H1 (cell line): ENCODE data around the gene RNF10. TPM values are rescaled to one million over a fixed set of nuclear protein-coding genes. Genes with fewer than 3 reads are reported as not detected.

ENCODE experiments used
- CTCF ChIA-PET: fragments of 300-600 bp; sonication (Branson Sonifier 250); formaldehyde crosslinking; loops from one replicate; lab custom pipeline; 2021; ENCODE audit not compliant: partially characterized antibody; lab: Charles Lee
- POLR2A ChIA-PET: fragments of 300-600 bp; sonication (Branson Sonifier 250); formaldehyde crosslinking; loops from one replicate; lab custom pipeline; 2021; ENCODE audit warnings: inconsistent platforms; ENCODE audit not compliant: partially characterized antibody; lab: Charles Lee
- DNase-seq, 2 experiments: peaks; one replicate each; pipeline versions ENCODE4 v3.0.0 to v3.0.0-alpha.2; 2010 to 2022; ENCODE audit warnings: low spot score in 2 of 2, low read depth in 1 of 2, mixed read lengths in 1 of 2
- FAIRE-seq: peaks from 2 replicates; lab custom pipeline; 2011; peaks lifted over from hg19 to GRCh38; lab: Jason Lieb, UNC
- H2AFZ ChIP-seq: 2 replicates; pipeline ENCODE4 v1.8.1; 2012; ENCODE audit warnings: low read length, inconsistent platforms
- H2AK5ac ChIP-seq: 2 replicates; pipeline ENCODE4 v1.6.1; 2013; ENCODE audit warnings: low read depth, low read length
- H2BK120ac ChIP-seq: replicated peaks from 2 replicates; pipeline ENCODE3; 2013; ENCODE audit warnings: low read depth, low read length, inconsistent platforms
- H2BK12ac ChIP-seq: 2 replicates; pipeline ENCODE4 v1.6.1; 2013; ENCODE audit warnings: low read depth, low read length
- H2BK15ac ChIP-seq: 2 replicates; pipeline ENCODE4 v1.6.1; 2013; ENCODE audit warnings: low read length
- H2BK20ac ChIP-seq: 2 replicates; pipeline ENCODE4 v1.6.1; 2013; ENCODE audit warnings: low read length
- H2BK5ac ChIP-seq: 2 replicates; pipeline ENCODE4 v1.6.1; 2013; ENCODE audit warnings: low read depth, low read length
- H3K14ac ChIP-seq: 2 replicates; pipeline ENCODE4 v1.6.1; 2013; ENCODE audit warnings: inconsistent platforms; ENCODE audit not compliant: insufficient read length
- H3K18ac ChIP-seq: 2 replicates; pipeline ENCODE4 v1.6.1; 2013; ENCODE audit warnings: low read length; ENCODE audit errors: extremely low read depth
- H3K23ac ChIP-seq: 2 replicates; pipeline ENCODE4 v1.6.1; 2013; ENCODE audit warnings: inconsistent platforms; ENCODE audit not compliant: insufficient read length
- H3K23me2 ChIP-seq: 2 replicates; pipeline ENCODE4 v1.6.1; 2013; ENCODE audit warnings: low read depth, low read length
- H3K27ac ChIP-seq: 2 replicates; pipeline ENCODE4 v1.6.1; 2011; ENCODE audit warnings: low read depth, low read length, inconsistent platforms
- H3K27me3 ChIP-seq, 4 experiments: replicated peaks in 1 of 4; 1 replicate in 1 of 4; 2 replicates in 3 of 4; pipeline versions ENCODE4 v1.6.1 to v1.8.1; 2011 to 2013; ENCODE audit warnings: low read length in 3 of 4, mild to moderate bottlenecking in 3 of 4, inconsistent platforms in 2 of 4, mixed read lengths in 2 of 4, moderate library complexity in 1 of 4; ENCODE audit not compliant: control insufficient read depth in 3 of 4, insufficient read depth in 3 of 4; ENCODE audit errors: extremely low read depth in 1 of 4
- H3K36me3 ChIP-seq, 4 experiments: 2 replicates each; pipeline versions ENCODE4 v1.6.1 to v1.8.1; 2011 to 2013; ENCODE audit warnings: mild to moderate bottlenecking in 4 of 4, low read length in 3 of 4, moderate library complexity in 2 of 4, control low read depth in 1 of 4, inconsistent platforms in 1 of 4; ENCODE audit not compliant: insufficient read depth in 4 of 4, control insufficient read depth in 2 of 4
- H3K4ac ChIP-seq: replicated peaks from 2 replicates; pipeline ENCODE3; 2013; ENCODE audit warnings: low read length, low read depth, mixed read lengths, inconsistent platforms; ENCODE audit not compliant: insufficient read length
- H3K4me1 ChIP-seq, 4 experiments: replicated peaks in 1 of 4; 1 replicate in 1 of 4; 2 replicates in 3 of 4; pipeline versions ENCODE4 v1.6.1 to v1.8.1; 2011 to 2013; ENCODE audit warnings: low read length in 3 of 4, inconsistent platforms in 2 of 4, mixed read lengths in 1 of 4; ENCODE audit not compliant: insufficient read depth in 4 of 4, control insufficient read depth in 3 of 4
- H3K4me2 ChIP-seq, 2 experiments: 2 replicates each; pipeline versions ENCODE4 v1.6.1 to v1.8.1; 2011 to 2013; ENCODE audit warnings: low read depth in 2 of 2, low read length in 2 of 2, control low read depth in 1 of 2, inconsistent platforms in 1 of 2, mild to moderate bottlenecking in 1 of 2; ENCODE audit not compliant: insufficient read depth in 1 of 2
- H3K4me3 ChIP-seq, 4 experiments: fragments of 200-600, 300-600 bp in 1 of 4; sonication (generic), shearing (Covaris generic), sonication (Bioruptor Twin) in 1 of 4; 2 replicates each; pipeline versions ENCODE4 v1.5.1 to v1.8.1; 2011 to 2016; ENCODE audit warnings: low read length in 4 of 4, low read depth in 3 of 4, control low read depth in 2 of 4, inconsistent platforms in 2 of 4, mild to moderate bottlenecking in 2 of 4, mixed read lengths in 1 of 4, moderate library complexity in 1 of 4; ENCODE audit not compliant: insufficient read depth in 2 of 4; ENCODE audit errors: extremely low read depth in 1 of 4
- H3K56ac ChIP-seq: replicated peaks from 2 replicates; pipeline ENCODE3; 2013; ENCODE audit warnings: low read depth, mild to moderate bottlenecking, mixed read lengths, low read length, inconsistent platforms; ENCODE audit not compliant: insufficient read length
- H3K79me1 ChIP-seq: 2 replicates; pipeline ENCODE4 v1.6.1; 2013; ENCODE audit warnings: low read depth, low read length, control low read depth
- H3K79me2 ChIP-seq, 2 experiments: 2 replicates each; pipeline versions ENCODE4 v1.6.1 to v1.8.1; 2012 to 2013; ENCODE audit warnings: low read length in 2 of 2, mild to moderate bottlenecking in 2 of 2, inconsistent platforms in 1 of 2; ENCODE audit not compliant: insufficient read depth in 2 of 2, control insufficient read depth in 1 of 2
- H3K9ac ChIP-seq, 4 experiments: replicated peaks in 1 of 4; 1 replicate in 1 of 4; 2 replicates in 3 of 4; pipeline versions ENCODE4 v1.6.1 to v1.8.1; 2011 to 2013; ENCODE audit warnings: low read depth in 3 of 4, low read length in 3 of 4, control low read depth in 2 of 4, mild to moderate bottlenecking in 2 of 4, moderate library complexity in 2 of 4, inconsistent platforms in 1 of 4; ENCODE audit errors: extremely low read depth in 1 of 4
- H3K9me3 ChIP-seq, 2 experiments: 2 replicates each; pipeline versions ENCODE4 v1.6.1 to v1.8.1; 2012 to 2013; ENCODE audit warnings: mild to moderate bottlenecking in 2 of 2, moderate library complexity in 2 of 2, control low read depth in 1 of 2, inconsistent platforms in 1 of 2, low read depth in 1 of 2, low read length in 1 of 2, mixed read lengths in 1 of 2; ENCODE audit not compliant: insufficient read depth in 2 of 2
- H4K20me1 ChIP-seq, 2 experiments: replicated peaks in 1 of 2; 2 replicates each; pipeline versions ENCODE3 to v1.8.1; 2011 to 2013; ENCODE audit warnings: inconsistent platforms in 2 of 2, low read length in 2 of 2, mild to moderate bottlenecking in 1 of 2; ENCODE audit not compliant: insufficient read depth in 2 of 2, control insufficient read depth in 1 of 2
- H4K5ac ChIP-seq: 2 replicates; pipeline ENCODE4 v1.6.1; 2013; ENCODE audit warnings: low read length, low read depth, mixed read lengths, inconsistent platforms; ENCODE audit not compliant: insufficient read length
- H4K8ac ChIP-seq: 2 replicates; pipeline ENCODE4 v1.8.0; 2013; ENCODE audit warnings: mild to moderate bottlenecking, moderate library complexity, low read length, inconsistent platforms; ENCODE audit not compliant: insufficient read depth; ENCODE audit errors: extremely low read depth
- H4K91ac ChIP-seq: replicated peaks from 2 replicates; pipeline ENCODE3; 2013; ENCODE audit warnings: low read length, mixed read lengths, inconsistent platforms; ENCODE audit not compliant: insufficient read length
- CHD2 ChIP-seq: IDR thresholded peaks from 2 replicates; pipeline ENCODE4 v1.6.1; 2012; ENCODE audit warnings: low read length, improper control_type of control experiment
- CREB1 ChIP-seq: IDR thresholded peaks from 2 replicates; pipeline ENCODE4 v1.6.1; 2012; ENCODE audit warnings: inconsistent platforms
- CTBP2 ChIP-seq: IDR thresholded peaks from 2 replicates; pipeline ENCODE4 v1.7.0; 2011; ENCODE audit warnings: borderline replicate concordance, mild to moderate bottlenecking, moderate library complexity, mixed read lengths, low read length; ENCODE audit not compliant: insufficient read depth, insufficient read length
- GABPA ChIP-seq: IDR thresholded peaks from 2 replicates; pipeline ENCODE4 v1.6.1; 2011; ENCODE audit warnings: mild to moderate bottlenecking, low read length, moderate library complexity, borderline replicate concordance; ENCODE audit not compliant: insufficient read depth
- PHF8 ChIP-seq: fragments of 200-600 bp; sonication (generic); conservative IDR thresholded peaks from 2 replicates; pipeline ENCODE4 v1.7.1; 2012; ENCODE audit warnings: low read depth, mild to moderate bottlenecking, inconsistent platforms, low read length, moderate library complexity
- TAF1 ChIP-seq: IDR thresholded peaks from 2 replicates; pipeline ENCODE4 v1.6.1; 2011; ENCODE audit warnings: mild to moderate bottlenecking, low read depth, low read length
- USF2 ChIP-seq: IDR thresholded peaks from 2 replicates; pipeline ENCODE4 v1.6.1; 2011; ENCODE audit warnings: low read length, improper control_type of control experiment
- WGBS, 2 experiments: shearing (Covaris generic) in 1 of 2; methylation state at CpG; one replicate each; pipeline versions ENCODE4 v1.1.6 to v1.1.7; 2013 to 2015; ENCODE audit warnings: low lambda C conversion rate in 2 of 2, mixed read lengths in 2 of 2, inconsistent platforms in 1 of 2, low coverage in 1 of 2, missing lambda C conversion rate in 1 of 2; ENCODE audit not compliant: insufficient replicate concordance in 2 of 2, insufficient coverage in 1 of 2, insufficient read length in 1 of 2; ENCODE audit errors: extremely low coverage in 1 of 2, missing lambda C conversion rate in 1 of 2; 5-methylcytosine and 5-hydroxymethylcytosine counted together
- polyA plus RNA-seq, 7 experiments: library from polyadenylated mRNA; depleted of rRNA in 3 of 7; stranded (reverse) in 5 of 7; unstranded in 2 of 7; fragments of >200 nt in 5 of 7; fragments of 200-250 nt in 2 of 7; gene quantifications; 1 replicate in 5 of 7; 2 replicates in 1 of 7; 4 replicates in 1 of 7; pipeline versions ENCODE4 v1.2.1 to v1.2.3, GENCODE V29; 2011 to 2013; ENCODE audit warnings: missing spikeins in 2 of 7, mixed read lengths in 2 of 7
- total RNA-seq: library from RNA; stranded (reverse); fragmentation: NEBNext Ultra II Directional; extraction: Animal tissue kit (Norgen Biotek cat#: 25700); gene quantifications from 2 replicates; pipeline ENCODE4 v1.2.1, GENCODE V29; 2021

RNF10 gene
- total and polyA plus RNA-seq, 2 of the 8 experiments (the other 6 are each of a cell fraction or from before 2014, with no cell fraction given) = 71.6 to 171 TPM

- Histone ChIP-seq H3K9me3 (no peaks in the 10 kb centered on the region), H3K36me3 (peaks cover 0 to 9% (median 0%) of the 10 kb centered on the region in 4 experiments; a peak in 2 of 8 replicates), H3K4me2 (no peak overlapping the region), H4K8ac (no peak overlapping the region), H3K4ac (no peak overlapping the region), H4K5ac (no peak overlapping the region), H3K4me1 (no peaks in the 10 kb centered on the region), H2BK120ac (no peak overlapping the region), H2BK12ac (no peak overlapping the region), H3K27me3 (no peaks in the 10 kb centered on the region), H3K23ac (no peak overlapping the region), H4K20me1 (no peaks in the 10 kb centered on the region), H3K23me2 (no peaks in the 10 kb centered on the region), H3K9ac (no peak overlapping the region), H3K56ac (no peak overlapping the region), H3K27ac (no peak overlapping the region), H2BK20ac (no peak overlapping the region), H2AFZ (no peak overlapping the region), H4K91ac (no peak overlapping the region), H2BK5ac (no peak overlapping the region), H3K14ac (no peak overlapping the region), H3K79me2 (no peaks in the 10 kb centered on the region), H3K79me1 (no peaks in the 10 kb centered on the region), H3K4me3 (no peak overlapping the region), H2BK15ac (no peak overlapping the region), H3K18ac (no peak overlapping the region), H2AK5ac (no peak overlapping the region)
- TF ChIP-seq GABPA = no peak
- no peak for TF ChIP-seq PHF8
- no peak for TF ChIP-seq TAF1
- TF ChIP-seq CTBP2 = no peak
- TF ChIP-seq CHD2 = no peak
- TF ChIP-seq CREB1 = no peak
- TF ChIP-seq USF2 = no peak
- no peak for DNase-seq
- ChIA-PET CTCF (interaction anchor here (0.6 to 1.6 kb wide), 6 partner anchors 17 to 504 kb away, joined by 3 to 4 read pairs (median 3); no protein-coding TSS in a partner anchor), POLR2A (interaction anchor here (0.6 to 1.3 kb wide), 8 partner anchors 8 to 494 kb away, joined by 3 to 4 read pairs (median 3); partner anchors contain the start of gene C12orf43)
- WGBS, 2 experiments = 89% methylated on average over 9 of the region's 9 CpGs; no CpG with 5 or more reads in 1 of the 2 experiments
- FAIRE-seq = no peak
Observed at GRCh38 chr12:120522568-120522967, 11.6 kb upstream of the RNF10 start.
